Measurements from ENCODE around the gene PDE11A. TPM values are rescaled to one million over a fixed set of nuclear protein-coding genes. Genes with fewer than 3 reads are reported as not detected.

The PDE11A gene
- total RNA-seq, 1 experiment from 2014 or later: 0.61 TPM

DNA sequence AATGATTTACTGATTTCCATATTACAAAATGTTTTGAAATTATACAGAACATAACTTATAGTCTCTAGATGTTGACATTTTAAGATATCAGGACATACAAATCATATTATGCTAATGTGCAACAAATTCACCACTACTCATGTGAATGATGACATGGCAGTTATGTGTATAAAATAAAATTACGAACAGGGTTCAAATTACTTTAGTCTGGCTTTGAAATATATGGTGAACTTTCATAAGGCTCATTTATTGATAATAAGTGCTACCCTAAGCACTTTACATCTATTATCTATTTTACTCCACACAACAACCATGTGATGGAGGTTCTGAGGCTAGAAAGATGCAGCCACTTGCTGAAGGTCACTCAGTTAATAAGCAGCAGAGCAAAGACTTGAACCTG, 62.8 kb downstream of the PDE11A start:
- BruUV-seq (replicated peaks): no TSS peak
- Histone ChIP-seq H3K4me1 (ENCODE audit: control insufficient read depth in 1 of 2, insufficient read depth in 2 of 2, low read length in 2 of 2) (no peaks in the 10 kb centered on the region), H3K4me2 (ENCODE audit: low read length) (no peak overlapping the region), H3K9me3 (ENCODE audit: control insufficient read depth in 1 of 2, insufficient read depth in 1 of 2, low read depth in 1 of 2, low read length in 2 of 2) (no peaks in the 10 kb centered on the region), H4K20me1 (ENCODE audit: insufficient read depth) (no peaks in the 10 kb centered on the region), H3K4me3 (replicated peaks in 1 of 2; ENCODE audit: low read depth in 1 of 2, low read length in 2 of 2) (no peak overlapping the region), H3K36me3 (ENCODE audit: control insufficient read depth in 1 of 2, insufficient read depth in 2 of 2, low read length in 2 of 2) (no peaks in the 10 kb centered on the region), H2AFZ (ENCODE audit: low read depth, low read length, poor library complexity, severe bottlenecking) (no peak overlapping the region), H3K9me2 (ENCODE audit: insufficient read depth) (no peaks in the 10 kb centered on the region), H3K9ac (ENCODE audit: low read length) (no peak overlapping the region), H3K27me3 (ENCODE audit: insufficient read depth, low read length) (no peaks in the 10 kb centered on the region), H3K27ac (ENCODE audit: low read depth, low read length) (no peak overlapping the region), H3K79me2 (ENCODE audit: insufficient read depth, low read length) (no peaks in the 10 kb centered on the region)
- DNase-seq (ENCODE audit: low read depth, low spot score) (no peak), ATAC-seq (no peak)
- RAD21 ChIA-PET (ENCODE audit: low non-redundant PET in 1 of 2, low total read pairs in 2 of 2, uncharacterized antibody in 2 of 2, unreplicated experiment in 2 of 2): no interaction called here
- POLR2A ChIA-PET: no interaction called here
- TF ChIP-seq SP1 (IDR thresholded peaks at IDR 0.05; ENCODE audit: low read depth) (no peak), ZFX (IDR thresholded peaks at IDR 0.05) (no peak), FOSL1 (IDR thresholded peaks at IDR 0.05; ENCODE audit: low read depth) (no peak), TCF7L2 (IDR thresholded peaks at IDR 0.05; ENCODE audit: borderline replicate concordance, extremely low read depth, insufficient read depth, insufficient read length) (no peak), ELF1 (IDR thresholded peaks at IDR 0.05; ENCODE audit: borderline replicate concordance, low read depth) (no peak), JUND (IDR thresholded peaks at IDR 0.05) (no peak), YY1 (IDR thresholded peaks at IDR 0.05; ENCODE audit: extremely low read depth, insufficient replicate concordance, low read depth, low read length) (no peak), SRF (IDR thresholded peaks at IDR 0.05; ENCODE audit: low read depth) (no peak), EZH2phosphoT487 (IDR thresholded peaks at IDR 0.05; ENCODE audit: borderline replicate concordance) (no peak), CEBPB (IDR thresholded peaks at IDR 0.05; ENCODE audit: low read depth) (no peak)
- TF ChIP-seq, protein P1, sequence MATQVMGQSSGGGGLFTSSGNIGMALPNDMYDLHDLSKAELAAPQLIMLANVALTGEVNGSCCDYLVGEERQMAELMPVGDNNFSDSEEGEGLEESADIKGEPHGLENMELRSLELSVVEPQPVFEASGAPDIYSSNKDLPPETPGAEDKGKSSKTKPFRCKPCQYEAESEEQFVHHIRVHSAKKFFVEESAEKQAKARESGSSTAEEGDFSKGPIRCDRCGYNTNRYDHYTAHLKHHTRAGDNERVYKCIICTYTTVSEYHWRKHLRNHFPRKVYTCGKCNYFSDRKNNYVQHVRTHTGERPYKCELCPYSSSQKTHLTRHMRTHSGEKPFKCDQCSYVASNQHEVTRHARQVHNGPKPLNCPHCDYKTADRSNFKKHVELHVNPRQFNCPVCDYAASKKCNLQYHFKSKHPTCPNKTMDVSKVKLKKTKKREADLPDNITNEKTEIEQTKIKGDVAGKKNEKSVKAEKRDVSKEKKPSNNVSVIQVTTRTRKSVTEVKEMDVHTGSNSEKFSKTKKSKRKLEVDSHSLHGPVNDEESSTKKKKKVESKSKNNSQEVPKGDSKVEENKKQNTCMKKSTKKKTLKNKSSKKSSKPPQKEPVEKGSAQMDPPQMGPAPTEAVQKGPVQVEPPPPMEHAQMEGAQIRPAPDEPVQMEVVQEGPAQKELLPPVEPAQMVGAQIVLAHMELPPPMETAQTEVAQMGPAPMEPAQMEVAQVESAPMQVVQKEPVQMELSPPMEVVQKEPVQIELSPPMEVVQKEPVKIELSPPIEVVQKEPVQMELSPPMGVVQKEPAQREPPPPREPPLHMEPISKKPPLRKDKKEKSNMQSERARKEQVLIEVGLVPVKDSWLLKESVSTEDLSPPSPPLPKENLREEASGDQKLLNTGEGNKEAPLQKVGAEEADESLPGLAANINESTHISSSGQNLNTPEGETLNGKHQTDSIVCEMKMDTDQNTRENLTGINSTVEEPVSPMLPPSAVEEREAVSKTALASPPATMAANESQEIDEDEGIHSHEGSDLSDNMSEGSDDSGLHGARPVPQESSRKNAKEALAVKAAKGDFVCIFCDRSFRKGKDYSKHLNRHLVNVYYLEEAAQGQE (IDR thresholded peaks at IDR 0.05; ENCODE audit: low read depth): no peak
- CTCF ChIA-PET: no interaction called here
- intact Hi-C loops (cut with micrococcal nuclease): no loop called here
